Stimulated activated CD8-positive, alpha-beta memory T cell treated with anti-CD3 and anti-CD28 coated beads, Interleukin-15, amount 100 ng/mL, for 1 hour (primary cell): ENCODE data around the gene KLF12.
A peak's percentile ranks its signal among the peaks of the same experiment; 100 is the strongest.

Experiments
- DNase-seq: peaks from one replicate; pipeline ENCODE4 v3.0.0-alpha.2; 2020; ENCODE audit warnings: low read depth

KLF12 gene

GRCh38 chr13:74135326-74136083 is 1.3 kb upstream of the KLF12 start:
- peak; percentile 13 for DNase-seq

DNA sequence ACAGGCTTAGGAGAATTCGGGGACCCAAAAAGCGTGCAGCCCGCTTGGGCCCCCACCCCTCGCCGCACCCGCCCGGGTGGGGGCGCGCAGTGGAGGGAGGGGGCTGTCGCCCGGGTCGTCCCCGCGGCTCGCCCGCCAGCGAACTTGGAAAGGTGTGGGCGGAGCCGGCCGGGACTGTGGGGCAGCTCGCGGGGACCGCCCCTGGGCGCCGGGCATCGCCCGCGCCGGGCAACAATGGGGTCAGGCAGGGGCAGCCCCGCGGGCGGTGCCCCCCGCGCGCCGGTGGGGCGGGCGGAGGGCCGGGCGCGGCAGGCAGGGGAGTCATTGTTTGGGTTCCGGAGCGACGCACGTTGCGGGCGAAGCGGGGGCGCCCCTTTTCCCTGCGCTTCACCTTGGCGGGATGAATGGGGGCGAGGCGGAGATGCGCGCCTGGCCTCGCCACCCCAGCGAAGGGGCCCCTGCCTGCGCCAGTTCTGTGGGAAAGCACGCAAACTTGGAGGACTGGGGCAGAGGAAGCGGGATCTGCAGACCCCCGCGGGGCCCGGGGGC is 647 bp upstream of the KLF12 start:
- peak; percentile 24 for DNase-seq

DNA sequence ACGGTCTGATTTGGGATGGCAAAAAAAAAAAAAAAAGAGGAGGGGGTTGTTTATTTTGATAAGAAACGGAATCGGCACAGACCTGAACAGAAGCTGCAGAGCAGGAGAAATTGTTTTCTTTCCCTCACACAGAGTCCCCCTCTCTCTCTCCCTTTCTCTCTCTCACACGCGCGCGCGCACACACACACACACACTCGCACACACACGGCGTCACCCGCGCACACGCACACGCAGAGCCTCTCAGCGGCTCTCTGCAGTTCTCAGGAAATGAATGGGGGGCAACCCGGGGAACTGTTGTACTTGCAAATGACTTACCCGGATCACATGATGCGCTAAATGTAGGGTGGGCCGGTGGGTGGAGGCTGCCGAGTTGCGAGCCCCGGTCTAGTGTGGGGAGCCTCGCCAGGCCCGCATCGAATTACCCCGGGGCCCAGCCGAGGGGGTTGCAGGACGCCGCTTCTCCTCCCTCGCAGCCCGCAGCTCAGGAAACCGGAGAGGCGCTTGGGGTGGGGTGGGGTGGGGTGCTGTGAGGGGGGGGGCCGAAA is 475 bp downstream of the KLF12 start:
- peak; percentile 71 for DNase-seq

GRCh38 chr13:74132776-74133656 is 1.2 kb downstream of the KLF12 start:
- DNase-seq, result peak; percentile 4

GRCh38 chr13:74132152-74132775 is 1.9 kb downstream of the KLF12 start:
- no peak for DNase-seq

GRCh38 chr13:74131227-74131626 is 3.0 kb downstream of the KLF12 start:
- DNase-seq, result no peak

DNA sequence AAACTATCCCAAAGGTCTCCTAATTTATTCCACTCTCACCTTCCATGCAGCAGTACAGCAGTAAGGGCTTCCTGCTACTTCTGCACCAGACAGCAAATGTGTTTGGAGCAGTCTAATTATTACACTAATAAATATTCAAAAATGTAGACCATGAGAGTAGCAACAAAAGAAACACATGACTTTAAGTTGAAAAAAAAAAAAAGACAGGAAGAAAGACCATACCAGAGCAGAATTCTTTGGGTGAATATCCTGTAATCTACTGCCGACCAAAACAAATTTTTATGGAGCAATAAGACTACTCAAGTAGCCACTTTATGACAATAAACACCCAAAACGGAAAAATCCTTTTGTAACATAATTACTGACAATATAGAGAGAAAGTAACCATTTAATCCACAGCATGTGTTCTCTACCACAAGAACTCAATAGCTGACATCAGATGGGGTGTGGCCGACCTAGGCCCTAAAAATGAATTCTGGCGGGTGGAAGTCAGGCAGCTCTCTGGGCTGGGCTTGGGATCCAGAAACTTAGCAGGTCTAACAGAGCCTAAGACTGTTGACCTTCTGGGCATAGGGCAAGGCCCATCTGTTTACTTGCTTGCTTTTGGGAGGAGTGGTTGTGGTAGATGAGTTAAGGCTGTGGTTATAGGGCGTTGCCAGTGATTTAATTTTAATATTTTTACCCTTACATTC is 4.6 kb downstream of the KLF12 start:
- DNase-seq, result no peak

DNA sequence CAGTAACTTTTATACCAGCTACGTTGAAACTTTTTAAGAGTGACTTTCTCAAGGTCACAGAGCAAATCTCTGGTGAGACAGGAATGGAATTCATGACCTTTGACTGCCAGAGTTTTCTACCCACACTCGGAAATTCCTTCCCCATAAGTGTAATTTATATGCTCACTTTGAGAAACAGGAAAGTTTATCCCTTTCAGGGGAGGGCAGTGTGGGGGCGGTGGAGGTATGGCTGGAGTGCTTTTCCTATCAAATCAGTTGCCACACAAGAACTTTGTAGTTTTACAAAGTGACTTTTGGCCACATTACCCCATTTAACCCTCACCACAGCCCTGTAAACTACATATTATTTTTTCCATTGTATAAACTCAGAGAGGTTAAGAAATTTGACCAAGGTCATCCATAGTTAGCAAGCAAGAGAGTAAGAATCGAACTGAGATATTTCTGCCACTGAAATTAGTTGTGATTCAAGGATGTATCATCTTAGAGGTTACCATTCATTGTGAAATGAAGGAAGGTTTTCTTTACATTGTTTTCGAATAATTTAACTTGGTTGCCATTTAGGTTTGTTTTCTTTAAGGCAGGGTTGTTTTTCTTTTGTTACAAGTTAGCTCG is 5.9 kb downstream of the KLF12 start:
- no peak for DNase-seq

DNA sequence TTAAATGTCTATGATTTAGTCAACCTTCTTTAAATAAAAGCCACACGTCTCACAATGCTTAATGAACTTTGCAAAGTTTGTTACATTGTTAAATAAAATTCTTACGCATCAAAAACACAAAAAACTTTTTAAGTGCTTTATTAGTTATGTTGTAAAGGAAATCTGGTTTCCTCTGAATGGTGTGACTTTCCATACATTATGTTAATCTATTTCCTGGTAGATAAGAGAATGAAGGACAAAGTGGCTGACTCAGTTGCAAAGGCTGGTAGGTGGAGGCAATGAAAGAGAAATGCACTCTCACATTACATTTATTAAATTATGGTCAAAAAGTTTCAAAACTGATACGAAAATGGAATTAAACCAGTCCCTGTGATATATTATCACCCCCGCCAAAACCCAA is 15.9 kb downstream of the KLF12 start:
- DNase-seq, result no peak

GRCh38 chr13:74117207-74117705 is 16.9 kb downstream of the KLF12 start:
- DNase-seq, result no peak

- DNase-seq, result no peak
Observed at GRCh38 chr13:74115133-74115532, 19.1 kb downstream of the KLF12 start.

- no peak for DNase-seq
Observed at GRCh38 chr13:74114641-74115040, 19.6 kb downstream of the KLF12 start.

- DNase-seq, result no peak
Observed at GRCh38 chr13:74114202-74114601, 20.0 kb downstream of the KLF12 start.

DNA sequence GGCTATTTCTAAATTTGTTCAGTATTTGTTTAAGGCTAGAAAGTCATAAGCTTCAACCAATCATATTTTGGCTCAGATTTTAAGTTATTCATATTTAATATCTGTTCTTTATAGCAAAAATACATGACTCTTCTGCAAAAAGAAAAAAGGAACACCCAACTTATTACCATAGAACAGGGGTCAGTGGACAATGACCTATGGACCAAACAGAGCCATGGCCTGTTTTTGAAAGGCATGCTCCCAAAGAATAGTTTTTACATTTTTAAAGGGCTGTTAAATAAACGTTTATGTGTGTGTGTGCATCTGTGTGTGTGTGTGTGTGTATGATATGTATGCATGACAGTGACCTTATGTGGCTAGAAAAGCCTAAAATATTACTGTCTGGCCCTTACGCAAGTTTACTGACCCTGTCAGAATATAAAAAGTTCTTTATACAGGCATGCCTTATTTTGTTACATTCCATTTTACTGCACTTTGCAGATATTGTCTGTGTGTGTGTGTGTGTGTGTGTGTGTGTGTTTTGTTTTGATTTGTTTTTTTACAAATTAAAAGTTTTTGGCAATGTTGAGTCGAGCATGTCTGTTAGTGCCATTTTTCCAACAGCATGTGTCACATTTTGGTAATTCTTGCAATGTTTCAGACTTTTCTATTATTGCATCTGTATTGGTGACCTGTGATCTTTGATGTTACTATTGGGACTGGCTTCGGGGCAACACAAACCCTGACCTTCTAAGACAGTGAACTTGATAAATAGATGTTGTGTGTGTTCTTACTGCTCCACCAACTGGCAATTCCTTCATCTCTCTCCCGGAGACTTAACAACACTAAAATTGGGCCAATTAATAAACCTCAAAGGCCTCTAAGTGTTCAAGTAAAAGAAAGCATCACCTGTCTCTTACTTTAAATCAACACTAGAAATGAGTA is 22.0 kb downstream of the KLF12 start:
- DNase-seq, result no peak

GRCh38 chr13:74111399-74111798 is 22.8 kb downstream of the KLF12 start:
- DNase-seq, result no peak

DNA sequence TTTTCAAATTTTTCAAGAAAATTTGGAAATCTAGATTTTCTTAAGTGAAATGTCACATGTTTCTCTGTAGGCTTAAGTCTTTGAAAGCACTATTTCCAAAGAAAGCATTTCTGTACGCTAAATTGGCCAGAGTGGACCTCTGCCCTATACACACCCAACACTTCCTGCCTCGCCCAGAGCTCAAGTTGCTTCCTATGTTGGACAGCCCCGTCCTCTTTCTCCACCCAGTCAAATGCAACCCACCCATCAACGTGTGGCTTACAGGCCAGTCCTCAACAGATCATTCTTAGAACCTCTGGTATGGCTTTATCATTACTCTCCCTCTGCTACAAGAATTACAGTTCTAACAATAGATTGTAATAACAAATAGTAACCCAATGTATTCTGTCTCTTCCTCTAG is 24.2 kb downstream of the KLF12 start:
- DNase-seq, result no peak

DNA sequence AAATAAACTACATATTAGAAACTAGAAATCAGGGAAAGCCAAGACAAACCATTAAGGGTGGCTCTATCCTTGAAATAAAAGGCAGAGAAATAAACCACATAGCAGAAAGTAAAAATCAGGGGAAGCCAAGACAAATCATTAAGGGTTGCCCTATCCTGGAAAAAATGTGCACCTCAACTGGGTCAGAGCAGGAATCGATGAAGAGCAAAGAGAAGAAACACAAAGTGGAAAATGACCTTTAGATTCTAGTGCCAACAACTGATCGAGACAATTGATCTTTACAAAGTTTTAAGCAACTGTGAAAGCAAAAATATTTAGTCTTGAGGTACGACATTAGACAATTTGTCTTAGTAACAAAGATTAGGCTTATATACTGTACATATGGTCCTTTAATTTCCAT is 26.6 kb downstream of the KLF12 start:
- no peak for DNase-seq

- no peak for DNase-seq
Observed at GRCh38 chr13:74105871-74106270, 28.3 kb downstream of the KLF12 start.

DNA sequence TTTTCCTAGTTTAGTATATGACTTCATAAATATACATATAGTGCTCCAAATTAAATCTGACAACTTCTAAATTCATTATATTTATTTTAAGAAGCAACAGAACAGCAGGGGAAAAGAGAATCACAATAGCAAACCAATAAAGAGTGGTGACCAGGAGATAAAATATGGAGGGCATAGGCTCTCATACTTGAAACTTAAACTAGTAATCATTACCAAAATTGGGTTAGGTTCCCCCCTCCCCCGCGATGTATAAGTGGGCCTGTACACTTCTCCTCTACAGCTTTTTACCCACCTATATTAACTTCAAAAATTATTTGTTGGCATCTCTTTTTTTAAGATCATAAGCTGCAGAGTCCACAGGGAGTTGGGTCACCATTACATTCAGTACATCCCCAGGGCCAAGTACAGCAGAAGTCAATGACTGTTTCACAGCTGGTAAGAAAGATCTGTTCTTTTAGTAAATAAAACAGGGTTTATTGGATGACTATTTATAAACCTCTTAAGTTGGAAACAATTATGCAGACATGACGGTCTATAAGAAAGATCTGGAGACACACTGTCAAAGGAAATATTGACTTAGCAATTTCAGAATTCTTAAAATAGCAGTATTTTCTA is 29.4 kb downstream of the KLF12 start:
- no peak for DNase-seq
